D721Med (cell line): ENCODE measurements around the gene EPB41.
"Not testable (repeated sequence)": the region's sequence is repeated elsewhere in the genome, so short reads cannot be mapped to it uniquely, and the experiment has no call there.

Experiments used
- DNase-seq: peaks from one replicate; pipeline ENCODE4 v3.0.0; 2011; ENCODE audit warnings: low spot score; ENCODE audit not compliant: insufficient read length
- FAIRE-seq: peaks from 2 replicates; lab custom pipeline; 2011; peaks lifted over from hg19 to GRCh38; lab: Jason Lieb, UNC
- TF ChIP-seq, protein P1 (sequence below): IDR thresholded peaks from 2 replicates; pipeline ENCODE4 v1.5.1; 2012; ENCODE audit warnings: mild to moderate bottlenecking, control low read depth; ENCODE audit not compliant: insufficient read depth; ENCODE audit errors: missing control alignments

EPB41 gene

DNA sequence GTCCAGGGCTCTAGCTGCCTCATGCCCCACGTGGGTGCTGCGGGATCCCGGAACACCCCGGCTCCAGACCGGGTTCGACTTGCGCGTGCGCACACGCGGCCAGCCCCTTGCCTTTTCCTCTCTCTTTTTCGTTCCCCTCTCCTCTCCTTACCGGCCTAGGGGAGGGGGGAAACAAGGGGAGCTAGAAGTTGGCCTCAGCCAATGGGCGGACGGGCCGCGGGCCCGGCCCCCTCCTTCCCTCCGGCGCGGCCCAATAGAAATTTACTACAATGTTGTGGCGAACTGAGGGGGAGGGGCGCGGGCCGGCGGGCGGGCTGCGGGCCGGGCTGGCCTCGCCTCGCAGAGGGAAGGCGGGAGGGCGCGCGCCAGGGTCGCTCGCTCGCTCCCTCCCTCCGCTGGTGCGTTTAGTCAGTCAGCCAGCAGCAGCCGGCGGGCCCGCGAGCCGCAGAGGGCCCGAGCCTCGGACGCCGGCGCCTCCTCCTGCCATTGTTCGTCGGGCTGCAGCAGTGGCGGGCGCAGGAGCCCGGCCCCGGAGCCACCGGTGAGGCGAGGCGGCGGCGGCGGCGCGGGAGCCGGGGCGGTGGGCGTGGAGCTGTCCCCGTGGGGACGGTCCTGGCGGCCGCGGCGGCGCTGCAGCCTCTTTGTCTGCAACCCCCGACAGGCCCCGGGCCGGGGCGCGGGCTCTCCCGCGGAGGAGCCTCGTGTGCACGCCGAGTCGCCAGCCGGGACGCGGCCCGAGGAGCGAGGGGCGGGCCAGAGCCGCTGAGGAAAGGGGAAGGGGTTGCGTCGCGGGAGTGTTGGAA, at the start of gene EPB41:
EPB41 (plus strand) TSS at position 342 of the 803 bp plus-strand sequence. CDS start 72,869 bp downstream, outside the sequence.
- DNase-seq (peak; percentile 92), FAIRE-seq (no peak)
- TF ChIP-seq, protein P1, sequence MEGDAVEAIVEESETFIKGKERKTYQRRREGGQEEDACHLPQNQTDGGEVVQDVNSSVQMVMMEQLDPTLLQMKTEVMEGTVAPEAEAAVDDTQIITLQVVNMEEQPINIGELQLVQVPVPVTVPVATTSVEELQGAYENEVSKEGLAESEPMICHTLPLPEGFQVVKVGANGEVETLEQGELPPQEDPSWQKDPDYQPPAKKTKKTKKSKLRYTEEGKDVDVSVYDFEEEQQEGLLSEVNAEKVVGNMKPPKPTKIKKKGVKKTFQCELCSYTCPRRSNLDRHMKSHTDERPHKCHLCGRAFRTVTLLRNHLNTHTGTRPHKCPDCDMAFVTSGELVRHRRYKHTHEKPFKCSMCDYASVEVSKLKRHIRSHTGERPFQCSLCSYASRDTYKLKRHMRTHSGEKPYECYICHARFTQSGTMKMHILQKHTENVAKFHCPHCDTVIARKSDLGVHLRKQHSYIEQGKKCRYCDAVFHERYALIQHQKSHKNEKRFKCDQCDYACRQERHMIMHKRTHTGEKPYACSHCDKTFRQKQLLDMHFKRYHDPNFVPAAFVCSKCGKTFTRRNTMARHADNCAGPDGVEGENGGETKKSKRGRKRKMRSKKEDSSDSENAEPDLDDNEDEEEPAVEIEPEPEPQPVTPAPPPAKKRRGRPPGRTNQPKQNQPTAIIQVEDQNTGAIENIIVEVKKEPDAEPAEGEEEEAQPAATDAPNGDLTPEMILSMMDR = no peak

DNA sequence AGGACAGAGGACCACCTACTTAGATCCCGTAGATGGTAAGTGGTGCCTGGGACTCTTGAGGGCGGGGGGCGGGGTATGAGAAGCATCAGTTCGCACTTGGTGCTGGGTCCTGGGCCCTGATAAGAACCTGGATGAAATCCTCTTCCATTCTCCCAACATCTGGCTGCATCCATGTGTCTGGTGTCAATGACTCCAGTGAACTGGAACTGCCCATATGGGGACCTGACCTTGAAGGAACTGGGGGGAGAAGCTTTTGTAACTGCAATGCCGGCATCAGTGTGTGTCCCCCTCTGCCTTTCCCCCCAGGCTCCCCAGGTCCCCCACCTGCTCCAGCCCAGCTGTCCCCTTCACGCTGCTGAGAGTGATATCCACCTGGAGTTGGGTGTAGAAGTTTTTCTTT, 49.7 kb upstream of the EPB41 start:
- no peak for FAIRE-seq
- TF ChIP-seq, protein P1 = no peak
- no peak for DNase-seq

- FAIRE-seq = no peak
- TF ChIP-seq, protein P1 = no peak
- no peak for DNase-seq
These were observed 48.2 kb upstream of the EPB41 start for GRCh38 chr1:28865997-28866650.

GRCh38 chr1:28867850-28868249, 46.5 kb upstream of the EPB41 start:
- FAIRE-seq = no peak
- TF ChIP-seq, protein P1 = no peak
- DNase-seq = no peak

DNA sequence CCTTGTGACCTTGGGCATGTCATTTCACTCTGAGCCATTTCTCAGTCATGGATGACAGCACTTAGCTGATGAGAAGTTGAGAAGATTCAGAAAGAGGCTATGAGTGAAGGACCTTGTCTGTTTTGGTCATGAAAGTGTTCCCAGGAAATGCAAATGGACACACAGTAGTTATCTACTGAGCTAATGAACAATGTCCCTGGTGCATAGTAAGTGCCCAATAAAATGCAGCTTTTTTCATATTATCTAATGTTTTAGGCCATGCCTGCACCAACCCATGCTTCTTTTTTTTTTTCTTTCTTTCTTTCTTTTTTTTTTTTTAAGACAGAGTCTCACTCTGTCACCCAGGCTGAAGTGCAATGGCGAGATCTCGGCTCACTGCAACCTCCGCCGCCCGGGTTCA, 44.4 kb upstream of the EPB41 start:
- FAIRE-seq (no peak), DNase-seq (no peak)
- TF ChIP-seq, protein P1 = no peak

- FAIRE-seq = no peak
- DNase-seq = no peak
- TF ChIP-seq, protein P1 = no peak
These were observed 42.6 kb upstream of the EPB41 start for GRCh38 chr1:28871631-28872401.

GRCh38 chr1:28875134-28875533, 39.2 kb upstream of the EPB41 start:
- DNase-seq, FAIRE-seq: not testable (repeated sequence)
